HG03342 (cell line): ENCODE results near the gene CNTNAP5.

Source experiments
- ATAC-seq: cut with Tn5 transposase; IDR thresholded peaks from one replicate; pipeline ENCODE4 v1.9.1; 2021; ENCODE audit warnings: mild to moderate bottlenecking, moderate library complexity; ENCODE audit not compliant: unreplicated experiment

The CNTNAP5 gene

GRCh38 chr2:124258140-124258880 lies 233.2 kb downstream of the CNTNAP5 start:
- no peak for ATAC-seq

- no peak for ATAC-seq
Measured at GRCh38 chr2:124261456-124261855, 236.4 kb downstream of the CNTNAP5 start.

GRCh38 chr2:124264551-124265091 lies 239.5 kb downstream of the CNTNAP5 start:
- ATAC-seq = no peak

- ATAC-seq = no peak
Measured at GRCh38 chr2:124267794-124268193, 242.7 kb downstream of the CNTNAP5 start.

DNA sequence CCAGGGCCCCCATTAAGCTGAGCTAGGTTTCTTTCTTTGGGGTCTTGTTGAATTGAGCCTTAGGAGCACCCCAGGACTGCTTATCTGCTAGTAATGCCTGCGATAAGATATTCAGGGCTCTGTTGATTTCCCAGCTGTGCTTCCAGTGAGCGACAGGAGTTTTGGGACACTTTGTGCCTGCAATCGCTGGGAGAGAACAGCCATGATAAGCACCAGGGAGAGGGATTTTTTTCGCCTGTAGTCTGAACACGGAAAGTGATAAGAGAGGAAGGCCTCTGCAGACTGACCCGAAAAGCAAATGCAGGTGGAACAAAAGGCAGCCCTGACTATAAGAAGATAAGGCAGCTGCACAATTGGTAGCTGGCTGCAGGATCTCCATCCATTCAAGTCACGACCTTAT lies 244.3 kb downstream of the CNTNAP5 start:
- ATAC-seq = no peak

DNA sequence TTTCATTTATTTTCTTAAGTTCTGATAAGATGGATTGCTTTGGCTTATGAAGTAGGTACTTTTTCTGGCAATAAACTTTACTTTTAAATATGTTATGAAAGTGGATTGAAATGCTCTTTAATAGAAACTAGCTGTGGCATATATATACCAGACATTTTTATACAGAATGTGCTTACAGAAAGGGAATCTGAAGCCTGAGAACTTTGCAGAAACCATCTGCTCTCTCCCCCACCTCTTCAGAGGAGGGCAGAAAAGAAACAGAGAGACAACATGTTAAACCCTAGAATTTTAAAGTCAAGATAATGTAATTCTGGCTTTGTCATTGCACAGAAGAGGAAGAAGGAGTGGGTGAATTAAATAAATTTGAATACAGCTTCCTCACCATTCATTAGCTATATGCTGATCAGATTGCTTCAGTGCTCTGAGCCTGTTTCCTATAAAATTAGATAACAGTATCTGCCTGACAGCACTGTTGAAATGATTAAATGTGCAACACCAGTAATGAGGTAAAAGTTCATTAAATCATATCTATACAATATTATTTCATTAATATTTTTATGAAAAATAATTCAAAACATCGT lies 247.3 kb downstream of the CNTNAP5 start:
- no peak for ATAC-seq

- no peak for ATAC-seq
Measured at GRCh38 chr2:124281541-124281940, 256.5 kb downstream of the CNTNAP5 start.

GRCh38 chr2:124283096-124283495 lies 258.0 kb downstream of the CNTNAP5 start:
- ATAC-seq = no peak

DNA sequence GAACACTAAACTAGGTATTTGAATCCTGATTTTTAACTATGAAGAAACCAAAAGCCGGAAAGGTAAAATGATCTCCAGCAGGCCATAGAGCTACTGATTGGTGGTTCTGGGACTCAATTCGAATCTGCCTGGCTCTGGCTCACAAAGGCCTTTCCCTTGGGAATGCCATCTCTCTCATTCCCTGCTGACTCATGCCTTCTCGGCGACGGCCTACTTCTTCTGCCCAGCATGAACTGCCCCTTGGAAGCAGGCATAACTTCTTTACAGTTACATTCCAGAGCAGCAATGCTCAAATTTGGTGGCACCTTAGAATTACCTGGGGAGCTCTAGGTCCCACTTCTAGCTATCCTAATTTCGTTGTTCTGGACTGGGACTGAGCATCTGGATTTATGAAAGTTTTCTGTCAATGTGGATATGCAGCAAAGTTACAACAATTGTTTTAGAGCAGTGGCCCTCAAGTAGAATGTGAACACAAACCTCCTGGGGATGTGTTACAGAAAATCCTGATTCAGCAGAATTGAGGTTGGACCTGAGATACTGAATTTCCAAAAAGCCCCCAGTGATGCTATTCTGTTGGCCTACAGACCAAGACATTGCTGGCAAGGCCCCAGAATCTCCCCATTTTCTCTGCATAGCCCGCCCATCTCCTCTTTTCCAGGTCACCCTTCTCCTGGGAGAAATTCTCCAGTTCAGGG lies 261.1 kb downstream of the CNTNAP5 start:
- no peak for ATAC-seq

- no peak for ATAC-seq
Measured at GRCh38 chr2:124289060-124289459, 264.0 kb downstream of the CNTNAP5 start.

GRCh38 chr2:124289615-124290014 lies 264.5 kb downstream of the CNTNAP5 start:
- no peak for ATAC-seq

DNA sequence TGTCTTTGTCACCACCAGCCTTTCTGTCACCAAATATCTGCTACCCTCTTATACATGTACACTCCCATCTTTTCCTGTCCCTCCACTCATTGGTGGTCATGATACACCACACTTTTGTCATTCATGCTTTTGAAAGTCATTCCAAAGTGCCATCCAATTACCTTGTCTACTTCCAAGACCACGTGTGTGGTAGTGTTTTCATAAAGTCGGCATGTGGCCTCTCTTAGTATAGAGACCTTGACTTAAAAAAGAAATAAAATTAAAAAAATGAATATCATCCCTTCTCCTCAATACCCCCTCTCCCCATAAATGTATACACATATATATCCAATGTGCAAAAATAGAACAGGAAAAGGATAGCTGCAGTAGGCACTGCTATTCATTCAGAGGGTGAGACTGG lies 271.4 kb downstream of the CNTNAP5 start:
- ATAC-seq = no peak

GRCh38 chr2:124301915-124302314 lies 276.8 kb downstream of the CNTNAP5 start:
- no peak for ATAC-seq

DNA sequence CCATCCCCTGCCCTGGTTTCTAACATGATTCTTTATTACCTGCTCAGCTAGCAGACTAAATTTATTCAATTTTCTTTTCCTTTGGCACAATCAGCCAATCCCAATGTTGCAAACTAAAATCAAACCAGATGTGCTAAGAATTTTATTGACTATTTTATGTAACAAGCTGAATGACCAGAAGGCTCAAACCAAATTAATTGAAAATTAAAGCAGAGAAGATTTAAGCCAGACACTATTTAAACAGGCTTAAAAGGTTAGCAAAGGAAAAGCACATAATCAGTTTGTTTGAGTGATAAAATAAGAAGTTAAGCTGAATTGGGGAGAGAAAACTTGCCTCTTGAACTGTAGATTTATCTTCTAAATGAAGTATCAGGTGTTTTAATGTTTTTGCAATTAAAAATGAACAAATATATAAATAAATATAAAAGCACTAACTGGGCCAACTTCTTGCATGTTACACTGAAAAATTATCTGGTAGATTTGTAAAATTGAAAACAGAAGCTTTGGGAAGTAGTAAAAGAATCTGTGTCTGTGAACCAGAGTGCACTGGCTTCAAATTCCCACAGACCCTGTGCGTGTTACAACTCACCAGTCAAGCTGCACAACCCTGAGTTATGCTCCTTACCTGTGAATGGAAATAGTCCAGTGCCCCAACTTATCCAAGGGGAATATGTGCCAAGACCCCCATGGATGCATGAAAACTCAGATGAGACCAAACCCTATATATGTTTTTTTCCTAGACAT lies 283.4 kb downstream of the CNTNAP5 start:
- ATAC-seq = no peak

DNA sequence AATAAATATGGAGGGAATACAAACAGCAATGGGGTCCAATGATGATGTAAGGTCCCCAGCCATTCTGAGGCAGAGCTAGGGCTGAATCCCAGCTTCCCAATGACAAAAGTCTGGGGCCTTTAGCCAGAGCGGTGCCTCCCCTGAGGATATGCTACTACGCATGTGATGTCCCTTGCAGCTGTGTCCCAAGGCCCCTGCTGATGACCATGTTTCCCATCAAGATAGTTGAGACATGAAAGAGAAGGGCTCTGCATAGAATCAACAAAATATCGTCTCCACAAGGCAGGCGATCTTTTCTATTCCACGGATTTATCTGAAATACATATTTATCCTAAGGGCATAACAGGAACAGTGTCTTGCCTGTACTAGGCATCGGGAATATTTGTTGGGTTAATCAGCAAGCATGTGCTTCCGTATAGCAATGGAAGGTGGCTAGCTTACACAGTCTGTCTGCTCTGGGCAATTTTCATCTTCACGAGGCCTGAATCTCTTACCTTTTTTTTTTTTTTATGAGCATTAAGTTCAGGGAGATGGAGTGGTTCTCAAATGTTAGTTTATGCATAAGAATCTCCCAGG lies 284.6 kb downstream of the CNTNAP5 start:
- ATAC-seq = no peak

DNA sequence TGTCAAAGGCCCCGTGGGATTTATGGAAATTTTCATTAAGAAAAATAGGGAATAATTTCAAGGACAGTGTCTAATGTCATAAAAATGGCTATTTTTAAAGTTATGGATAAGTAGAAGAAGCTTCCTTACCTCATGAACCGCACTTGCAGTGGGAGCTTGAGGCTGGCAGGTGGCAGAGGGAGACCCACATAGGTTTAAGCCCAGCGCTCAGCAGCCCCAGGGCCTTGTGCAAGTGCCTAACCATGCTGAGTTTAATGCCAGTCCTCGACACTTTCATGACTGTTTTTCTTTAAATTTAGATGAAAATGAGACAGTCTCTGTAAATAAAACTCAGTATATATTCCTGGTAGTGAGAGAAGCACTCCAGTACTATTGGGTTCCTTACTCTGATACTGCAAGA lies 285.6 kb downstream of the CNTNAP5 start:
- ATAC-seq = no peak

GRCh38 chr2:124314084-124314483 lies 289.0 kb downstream of the CNTNAP5 start:
- ATAC-seq = no peak

GRCh38 chr2:124315221-124315880 lies 290.3 kb downstream of the CNTNAP5 start:
- ATAC-seq = no peak

DNA sequence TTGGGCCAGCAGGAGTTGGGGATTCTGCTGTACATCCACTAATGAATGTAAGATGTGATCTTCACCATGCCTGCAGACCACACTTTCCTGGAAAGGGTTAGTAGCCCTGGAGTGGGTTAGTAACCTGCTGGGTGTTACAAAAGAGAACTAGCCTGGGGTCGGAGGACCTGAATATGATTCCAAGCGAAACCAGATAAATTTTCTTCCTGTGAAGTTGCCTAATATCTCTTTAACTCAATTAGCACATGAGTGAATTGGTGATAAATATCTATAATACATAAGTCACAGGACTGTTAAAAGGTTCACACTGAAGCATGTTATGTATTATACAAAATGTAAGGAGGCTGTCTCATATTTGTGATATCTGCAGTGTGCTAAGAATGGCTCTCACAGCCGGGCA lies 291.0 kb downstream of the CNTNAP5 start:
- ATAC-seq = no peak

DNA sequence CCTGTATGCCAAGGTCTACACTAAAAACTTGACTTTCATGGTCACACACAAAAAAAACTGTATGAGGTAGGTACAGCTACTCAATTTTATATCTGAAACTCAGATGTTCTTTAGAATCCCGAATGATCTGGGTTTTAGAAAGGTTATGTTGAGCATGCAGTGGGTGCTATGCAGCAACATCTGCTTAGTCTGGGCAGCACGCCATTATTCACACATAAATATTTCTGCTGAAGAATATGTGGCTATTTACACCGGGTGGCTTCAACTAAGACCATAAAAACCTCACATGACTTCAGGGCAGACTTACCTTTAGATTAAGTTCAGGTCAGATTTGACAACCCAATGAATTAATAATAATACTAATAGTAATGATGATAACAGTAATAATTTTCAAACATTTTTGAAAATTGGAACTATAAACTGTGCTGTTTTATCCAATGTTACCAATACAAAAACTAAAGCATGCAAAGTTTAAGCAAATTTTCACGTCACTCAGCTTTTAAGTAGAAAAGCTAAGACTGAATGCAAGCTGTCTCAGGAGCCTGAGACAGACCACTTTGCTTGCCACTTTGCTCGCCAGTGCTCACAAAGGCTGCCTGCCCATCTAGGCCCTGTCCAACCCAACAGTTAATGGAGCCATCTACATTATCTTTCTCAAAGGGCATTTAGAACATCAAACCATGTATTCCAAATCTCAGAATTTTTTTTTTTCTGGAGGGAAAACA lies 292.0 kb downstream of the CNTNAP5 start:
- ATAC-seq = no peak
